GM12872 (cell line): Measurements from ENCODE around the gene A2M.

Source experiments
- TF ChIP-seq, protein P1 (sequence below): IDR thresholded peaks from 3 replicates; pipeline ENCODE4 v1.5.1; 2011; ENCODE audit warnings: low read depth, mild to moderate bottlenecking, low read length, moderate library complexity; ENCODE audit not compliant: insufficient read depth

The A2M gene

GRCh38 chr12:9030776-9031175, 84.9 kb downstream of the A2M start:
- TF ChIP-seq, protein P1, sequence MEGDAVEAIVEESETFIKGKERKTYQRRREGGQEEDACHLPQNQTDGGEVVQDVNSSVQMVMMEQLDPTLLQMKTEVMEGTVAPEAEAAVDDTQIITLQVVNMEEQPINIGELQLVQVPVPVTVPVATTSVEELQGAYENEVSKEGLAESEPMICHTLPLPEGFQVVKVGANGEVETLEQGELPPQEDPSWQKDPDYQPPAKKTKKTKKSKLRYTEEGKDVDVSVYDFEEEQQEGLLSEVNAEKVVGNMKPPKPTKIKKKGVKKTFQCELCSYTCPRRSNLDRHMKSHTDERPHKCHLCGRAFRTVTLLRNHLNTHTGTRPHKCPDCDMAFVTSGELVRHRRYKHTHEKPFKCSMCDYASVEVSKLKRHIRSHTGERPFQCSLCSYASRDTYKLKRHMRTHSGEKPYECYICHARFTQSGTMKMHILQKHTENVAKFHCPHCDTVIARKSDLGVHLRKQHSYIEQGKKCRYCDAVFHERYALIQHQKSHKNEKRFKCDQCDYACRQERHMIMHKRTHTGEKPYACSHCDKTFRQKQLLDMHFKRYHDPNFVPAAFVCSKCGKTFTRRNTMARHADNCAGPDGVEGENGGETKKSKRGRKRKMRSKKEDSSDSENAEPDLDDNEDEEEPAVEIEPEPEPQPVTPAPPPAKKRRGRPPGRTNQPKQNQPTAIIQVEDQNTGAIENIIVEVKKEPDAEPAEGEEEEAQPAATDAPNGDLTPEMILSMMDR = no peak

- TF ChIP-seq, protein P1 = no peak
Measured at GRCh38 chr12:9027161-9028059, 88.3 kb downstream of the A2M start.

DNA sequence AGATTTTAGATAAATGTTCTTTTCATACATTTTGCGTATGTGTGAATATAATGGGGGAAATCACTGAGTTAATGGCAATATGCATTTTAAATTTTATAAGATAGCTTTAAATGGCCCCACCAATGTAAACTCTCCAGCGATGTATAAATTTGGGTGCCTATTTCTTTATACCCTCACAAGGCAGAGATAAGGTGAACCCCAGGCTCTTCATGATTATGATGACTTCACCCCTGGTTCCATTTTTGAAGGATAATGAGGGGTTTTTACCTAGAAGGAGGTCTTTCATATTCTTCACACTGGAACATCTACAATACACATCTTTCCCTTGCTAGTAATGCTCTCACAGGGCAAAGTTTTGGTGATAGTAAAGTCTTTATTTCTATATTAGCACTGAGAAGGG, 91.2 kb downstream of the A2M start:
- TF ChIP-seq, protein P1 = no peak

DNA sequence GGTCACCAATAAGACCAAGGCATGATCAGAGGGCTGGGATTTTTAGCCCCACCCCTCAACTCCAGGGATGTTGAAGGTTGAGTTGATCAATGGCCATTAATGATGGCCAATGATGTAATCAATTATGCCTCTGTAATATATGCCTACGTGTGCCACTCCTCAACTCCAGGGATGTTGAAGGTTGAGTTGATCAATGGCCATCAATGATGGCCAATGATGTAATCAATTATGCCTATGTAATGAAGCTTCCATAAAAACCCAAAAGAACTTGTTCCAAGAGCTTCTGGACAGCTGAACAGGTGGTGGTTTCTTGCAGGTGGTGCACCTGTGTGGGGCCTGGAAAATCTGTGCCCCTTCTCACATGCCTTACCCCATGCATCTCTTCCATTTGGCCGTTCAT, 93.1 kb downstream of the A2M start:
- TF ChIP-seq, protein P1 = no peak
